Muscle of leg (tissue), 11 donors: Measurements from ENCODE around the gene PHF8. TPM values are rescaled to one million over a fixed set of nuclear protein-coding genes. Genes with fewer than 3 reads are reported as not detected.

ENCODE experiments used
- DNase-seq: peaks from one replicate; pipeline ENCODE4 v3.0.0; 2013
- H3K27ac ChIP-seq: one replicate; pipeline ENCODE4 v1.5.1; 2013; ENCODE audit warnings: mild to moderate bottlenecking, low read length, control low read depth
- H3K27me3 ChIP-seq: one replicate; pipeline ENCODE4 v1.6.1; 2013; ENCODE audit warnings: low read length; ENCODE audit not compliant: control insufficient read depth, insufficient read depth
- H3K36me3 ChIP-seq: one replicate; pipeline ENCODE4 v1.6.1; 2013; ENCODE audit warnings: low read length; ENCODE audit not compliant: control insufficient read depth, insufficient read depth
- H3K4me1 ChIP-seq: one replicate; pipeline ENCODE4 v1.6.1; 2013; ENCODE audit warnings: low read length; ENCODE audit not compliant: control insufficient read depth, insufficient read depth
- H3K4me3 ChIP-seq: one replicate; pipeline ENCODE4 v1.5.1; 2013; ENCODE audit warnings: low read length, control low read depth
- H3K9me3 ChIP-seq: replicated peaks from 2 replicates; pipeline ENCODE4 v1.6.1; 2013; ENCODE audit warnings: low read depth, low read length; ENCODE audit not compliant: control insufficient read depth
- WGBS: methylation state at CpG from one replicate; pipeline ENCODE4 v1.1.5; 2013; ENCODE audit warnings: missing lambda C conversion rate; ENCODE audit not compliant: insufficient coverage; 5-methylcytosine and 5-hydroxymethylcytosine counted together
- polyA plus RNA-seq, 8 donors: library from polyadenylated mRNA; unstranded; fragments of 120-200 nt; gene quantifications; one replicate each; pipeline versions ENCODE4 v1.2.1 to v1.2.3, GENCODE V29; 2013; ENCODE audit warnings: inconsistent platforms in 1 of 8, low replicate concordance in 1 of 8; ENCODE audit not compliant: insufficient read length in 8 of 8, insufficient read depth in 1 of 8
- total RNA-seq: library from RNA; stranded (reverse); fragments of 120-200 nt; gene quantifications from one replicate; pipeline ENCODE4 v1.2.4, GENCODE V29; 2013

PHF8 gene
- total and polyA plus RNA-seq, 9 donors, result 9.9 to 15.9 (median 15.0) TPM

DNA sequence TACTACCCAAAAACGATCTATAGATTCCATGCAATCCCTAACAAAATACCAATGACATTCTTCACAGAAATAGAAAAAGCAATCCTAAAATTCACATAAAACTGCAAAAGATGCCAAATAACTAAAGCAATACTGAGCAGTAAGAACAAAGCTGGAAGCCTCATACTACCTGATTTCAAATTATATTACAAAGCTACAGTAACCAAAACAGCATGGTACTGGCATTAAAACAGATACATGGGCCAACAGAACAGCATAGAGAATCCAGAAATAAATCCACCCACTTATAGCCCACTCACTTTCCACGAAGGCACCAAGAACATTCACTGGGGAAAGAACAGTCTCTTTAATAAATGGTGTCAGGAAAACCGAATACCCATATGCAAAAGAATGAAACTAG, 74.7 kb downstream of the PHF8 start:
- H3K9me3 ChIP-seq, result no peaks in the 10 kb centered on the region
- no peak overlapping the region for H3K4me3 ChIP-seq
- no peak overlapping the region for H3K27ac ChIP-seq
- peaks cover 3% of the 10 kb centered on the region for H3K36me3 ChIP-seq
- no peaks in the 10 kb centered on the region for H3K4me1 ChIP-seq
- no peaks in the 10 kb centered on the region for H3K27me3 ChIP-seq
- DNase-seq, result no peak
- WGBS, result no CpG with 5 or more reads among the region's 3 CpGs

DNA sequence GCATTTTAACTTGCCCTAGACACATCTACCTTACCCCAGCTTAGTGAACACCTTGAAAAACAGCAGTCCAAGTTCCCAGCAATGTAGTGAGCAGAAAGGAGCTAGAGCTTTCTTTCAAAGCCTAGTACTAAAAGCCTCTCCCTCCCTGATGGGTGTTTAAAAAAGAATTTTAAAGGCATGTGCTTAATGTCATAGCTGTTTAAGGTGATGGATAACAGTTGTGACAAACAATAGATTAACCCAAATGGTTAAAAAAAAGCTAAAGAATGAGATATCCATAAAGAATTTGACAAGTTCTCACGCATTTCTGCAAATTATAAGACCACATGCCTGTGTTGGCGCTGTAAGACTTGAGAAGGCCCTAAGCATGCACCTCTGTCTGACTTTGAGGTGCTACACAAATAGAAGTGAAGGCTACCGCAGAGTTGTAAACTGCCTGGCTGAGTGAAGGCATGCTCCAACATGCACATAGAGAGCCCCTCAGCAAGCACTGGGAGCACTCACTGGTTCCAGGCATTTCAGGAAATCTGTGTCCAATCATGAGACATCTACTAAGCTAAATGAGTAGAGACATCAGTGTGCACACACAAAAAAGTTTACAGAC, 94.0 kb downstream of the PHF8 start:
- Histone ChIP-seq H3K27ac (no peak overlapping the region), H3K4me3 (no peak overlapping the region), H3K9me3 (no peaks in the 10 kb centered on the region), H3K36me3 (peaks cover 4% of the 10 kb centered on the region), H3K4me1 (no peaks in the 10 kb centered on the region), H3K27me3 (no peaks in the 10 kb centered on the region)
- WGBS, result 83% methylated on average over 1 of the region's 3 CpGs
- DNase-seq, result no peak

DNA sequence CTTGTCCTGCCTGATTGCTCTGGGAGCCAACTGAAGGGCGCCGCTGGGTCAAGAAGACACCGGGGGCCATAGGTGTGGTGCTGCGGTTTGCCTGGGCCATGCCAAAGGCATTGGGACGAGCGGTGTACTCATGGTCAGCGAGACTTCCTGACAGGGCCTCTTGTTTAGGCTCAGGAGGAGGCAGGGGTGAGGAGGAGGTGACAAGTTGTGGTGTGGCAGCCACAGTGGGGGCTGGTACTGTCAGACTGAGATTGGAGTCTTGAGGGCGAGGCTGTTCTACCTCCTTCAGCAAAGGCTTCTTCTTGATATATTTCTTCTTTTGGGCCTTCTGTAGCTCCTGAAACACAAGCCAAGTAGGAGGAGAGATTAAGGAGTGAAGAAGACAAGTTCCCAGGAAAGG, 104.1 kb downstream of the PHF8 start:
- Histone ChIP-seq H3K36me3 (peaks cover 37% of the 10 kb centered on the region), H3K27me3 (peaks cover 12% of the 10 kb centered on the region), H3K4me3 (no peak overlapping the region), H3K4me1 (no peaks in the 10 kb centered on the region), H3K9me3 (no peaks in the 10 kb centered on the region), H3K27ac (no peak overlapping the region)
- DNase-seq, result no peak
- WGBS, result 90% methylated on average over 7 of the region's 8 CpGs

DNA sequence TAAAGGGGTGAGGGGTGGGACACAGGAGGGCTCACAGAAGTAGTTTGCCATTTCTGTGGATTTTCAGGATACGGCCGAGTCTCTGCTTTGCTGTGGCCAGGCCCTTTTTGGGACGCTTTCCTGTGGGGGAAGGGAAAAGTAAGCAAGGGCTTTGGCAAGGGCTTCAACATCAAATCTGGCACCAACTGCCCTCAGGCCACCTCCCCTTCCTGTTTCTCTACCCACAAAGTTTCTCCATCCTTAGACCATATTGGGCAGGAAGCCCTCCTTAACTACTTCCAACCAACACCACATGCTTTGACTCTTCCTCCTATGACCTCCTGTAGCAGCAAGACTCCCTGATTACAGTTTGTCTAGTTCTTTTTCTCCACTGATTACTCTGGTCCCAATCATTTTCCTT, 105.1 kb downstream of the PHF8 start:
- no peaks in the 10 kb centered on the region for H3K4me1 ChIP-seq
- no peaks in the 10 kb centered on the region for H3K9me3 ChIP-seq
- peaks cover 35% of the 10 kb centered on the region for H3K36me3 ChIP-seq
- no peak overlapping the region for H3K27ac ChIP-seq
- peaks cover 12% of the 10 kb centered on the region for H3K27me3 ChIP-seq
- no peak overlapping the region for H3K4me3 ChIP-seq
- no peak for DNase-seq
- WGBS, result no CpG with 5 or more reads among the region's 3 CpGs

DNA sequence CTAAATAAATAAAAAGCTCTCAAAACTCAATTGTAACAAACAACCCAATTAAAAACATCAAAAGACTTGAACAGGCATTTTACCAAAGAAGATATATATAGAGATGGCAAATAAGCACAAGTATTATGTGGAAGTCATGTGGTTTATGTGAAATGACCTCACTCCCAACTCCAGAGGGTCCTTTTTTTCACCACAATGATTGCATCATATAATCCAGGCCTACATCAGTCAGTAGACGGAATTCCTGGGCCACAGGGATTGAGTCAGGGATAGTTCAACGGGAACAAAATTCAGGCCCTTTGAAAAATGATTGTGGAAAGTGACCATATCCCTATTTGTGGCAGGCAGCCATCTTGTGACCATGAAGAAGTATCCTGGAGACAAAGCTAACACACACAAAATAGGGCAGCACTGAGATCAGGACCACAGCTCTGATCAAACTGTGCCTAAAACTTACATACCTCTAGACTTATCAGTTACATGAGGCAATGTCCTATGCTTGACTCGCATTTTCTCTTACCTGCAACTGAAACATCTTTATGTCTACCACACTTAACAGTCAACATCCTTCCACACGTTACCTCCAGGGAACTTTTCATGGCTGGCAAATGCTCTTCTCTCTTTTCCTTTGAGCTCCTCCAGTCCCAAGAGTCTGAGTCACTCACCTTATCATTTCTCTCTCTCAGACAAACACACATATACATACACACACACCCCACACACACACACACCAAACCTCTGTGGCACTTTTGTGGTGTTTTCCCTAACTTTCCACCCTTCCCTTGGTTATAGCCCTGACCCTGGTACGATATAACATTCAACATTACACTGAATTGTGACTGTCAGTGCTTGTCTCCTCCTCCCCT, 113.5 kb downstream of the PHF8 start:
- Histone ChIP-seq H3K27me3 (peaks cover 6% of the 10 kb centered on the region), H3K4me1 (no peaks in the 10 kb centered on the region), H3K27ac (no peak overlapping the region), H3K9me3 (no peaks in the 10 kb centered on the region), H3K36me3 (no peaks in the 10 kb centered on the region), H3K4me3 (no peak overlapping the region)
- no peak for DNase-seq
- 52% methylated on average over 3 of the region's 5 CpGs for WGBS

DNA sequence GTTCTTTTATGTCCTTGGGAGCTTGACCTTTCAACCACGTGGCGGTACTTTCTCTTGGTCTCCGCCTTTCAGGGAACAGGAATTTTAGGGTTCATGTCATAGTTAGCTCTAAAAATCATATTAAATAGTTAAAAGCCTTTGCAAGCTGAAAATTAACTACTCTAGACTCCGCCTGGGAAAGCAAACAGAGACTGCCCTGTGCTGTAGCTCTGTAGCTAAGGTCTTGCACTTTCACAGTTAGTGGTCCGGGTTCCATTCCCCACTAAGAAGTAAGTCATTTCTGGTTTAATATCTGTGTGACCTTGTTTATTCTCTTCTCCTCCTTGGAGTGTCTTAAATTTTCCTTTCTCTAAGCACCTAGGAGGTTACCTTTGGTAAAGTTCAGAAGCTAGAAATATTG, 118.2 kb downstream of the PHF8 start:
- no CpG with 5 or more reads among the region's 5 CpGs for WGBS
- Histone ChIP-seq H3K36me3 (no peaks in the 10 kb centered on the region), H3K27me3 (peaks cover 2% of the 10 kb centered on the region), H3K9me3 (no peaks in the 10 kb centered on the region), H3K4me3 (no peak overlapping the region), H3K4me1 (no peaks in the 10 kb centered on the region), H3K27ac (no peak overlapping the region)
- no peak for DNase-seq

DNA sequence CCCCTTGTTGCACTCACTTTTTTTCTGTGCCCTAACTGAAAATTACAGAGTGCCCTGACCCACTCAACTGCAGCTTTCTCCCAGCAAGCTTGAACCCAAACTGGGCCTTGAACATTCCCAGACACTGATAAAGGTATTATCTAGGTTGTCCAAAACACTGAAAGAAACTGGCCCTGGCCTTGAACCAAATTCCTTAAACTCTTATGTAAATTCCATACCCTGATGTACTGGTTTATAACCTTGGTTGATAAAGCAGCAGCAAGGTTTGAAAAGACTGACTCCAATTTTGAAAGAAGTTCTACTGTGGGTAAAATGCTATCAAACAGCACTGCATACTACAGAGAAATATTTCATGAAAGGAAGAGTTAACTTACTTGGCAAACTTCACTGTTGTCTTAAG, 125.6 kb downstream of the PHF8 start:
- no peaks in the 10 kb centered on the region for H3K9me3 ChIP-seq
- no peak overlapping the region for H3K27ac ChIP-seq
- no peaks in the 10 kb centered on the region for H3K4me1 ChIP-seq
- no peaks in the 10 kb centered on the region for H3K36me3 ChIP-seq
- no peak overlapping the region for H3K4me3 ChIP-seq
- H3K27me3 ChIP-seq, result no peaks in the 10 kb centered on the region
- DNase-seq, result no peak

DNA sequence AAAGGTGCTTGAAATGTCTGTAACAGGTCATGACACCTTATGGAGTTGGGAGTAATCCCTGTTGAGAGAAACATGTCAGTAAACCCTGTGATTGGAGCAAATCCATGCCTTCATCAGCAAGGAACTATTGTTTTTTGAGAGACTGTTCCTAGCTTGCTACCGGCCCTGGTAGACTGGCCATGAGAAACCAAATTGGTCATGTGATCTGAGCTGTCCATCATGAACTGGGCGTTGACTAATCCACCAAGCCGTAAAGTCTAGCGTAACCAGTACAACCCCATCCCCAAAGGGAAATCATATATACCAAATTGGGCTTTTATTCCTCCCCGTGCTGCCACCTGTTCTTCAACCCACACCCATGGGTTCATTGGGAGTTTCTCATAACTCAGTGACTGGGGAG, 143.7 kb downstream of the PHF8 start:
- Histone ChIP-seq H3K27ac (no peak overlapping the region), H3K4me1 (no peaks in the 10 kb centered on the region), H3K9me3 (peaks cover 2% of the 10 kb centered on the region), H3K27me3 (peaks cover 2% of the 10 kb centered on the region), H3K36me3 (no peaks in the 10 kb centered on the region), H3K4me3 (no peak overlapping the region)
- 78% methylated on average over 4 of the region's 5 CpGs for WGBS
- no peak for DNase-seq

DNA sequence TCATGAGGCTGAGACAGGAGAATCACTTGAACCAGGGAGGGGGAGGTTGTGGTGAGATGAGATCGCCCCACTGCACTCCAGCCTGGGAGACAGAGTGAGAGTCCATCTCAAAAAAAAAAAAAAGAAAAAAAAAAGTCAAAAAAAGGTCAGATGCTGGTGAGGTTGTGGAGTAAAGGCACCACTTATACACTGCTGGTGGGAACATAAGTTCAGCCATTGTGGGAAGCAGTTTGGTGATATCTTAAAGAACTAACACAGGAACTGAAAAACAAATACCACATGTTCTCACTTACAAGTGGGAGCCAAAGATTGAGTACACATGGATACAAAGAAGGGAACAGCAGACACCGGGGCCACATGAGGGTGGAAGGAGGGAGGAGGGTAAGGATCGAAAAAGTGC, 149.0 kb downstream of the PHF8 start:
- H3K36me3 ChIP-seq, result no peaks in the 10 kb centered on the region
- no peak overlapping the region for H3K4me3 ChIP-seq
- no peak for DNase-seq
- H3K27me3 ChIP-seq, result peaks cover 2% of the 10 kb centered on the region
- 83% methylated on average over 1 of the region's 3 CpGs for WGBS
- H3K4me1 ChIP-seq, result no peaks in the 10 kb centered on the region
- peaks cover 2% of the 10 kb centered on the region for H3K9me3 ChIP-seq
- no peak overlapping the region for H3K27ac ChIP-seq
